NCI-H1092 treated with DMSO at 0.1 percent for 48 hours (cell line): Measurements from ENCODE around the gene TNIP3.

Experiments used
- DNase-seq: peaks from one replicate; lab custom pipeline; 2025; lab: John Stamatoyannopoulos, UW

Gene TNIP3

DNA sequence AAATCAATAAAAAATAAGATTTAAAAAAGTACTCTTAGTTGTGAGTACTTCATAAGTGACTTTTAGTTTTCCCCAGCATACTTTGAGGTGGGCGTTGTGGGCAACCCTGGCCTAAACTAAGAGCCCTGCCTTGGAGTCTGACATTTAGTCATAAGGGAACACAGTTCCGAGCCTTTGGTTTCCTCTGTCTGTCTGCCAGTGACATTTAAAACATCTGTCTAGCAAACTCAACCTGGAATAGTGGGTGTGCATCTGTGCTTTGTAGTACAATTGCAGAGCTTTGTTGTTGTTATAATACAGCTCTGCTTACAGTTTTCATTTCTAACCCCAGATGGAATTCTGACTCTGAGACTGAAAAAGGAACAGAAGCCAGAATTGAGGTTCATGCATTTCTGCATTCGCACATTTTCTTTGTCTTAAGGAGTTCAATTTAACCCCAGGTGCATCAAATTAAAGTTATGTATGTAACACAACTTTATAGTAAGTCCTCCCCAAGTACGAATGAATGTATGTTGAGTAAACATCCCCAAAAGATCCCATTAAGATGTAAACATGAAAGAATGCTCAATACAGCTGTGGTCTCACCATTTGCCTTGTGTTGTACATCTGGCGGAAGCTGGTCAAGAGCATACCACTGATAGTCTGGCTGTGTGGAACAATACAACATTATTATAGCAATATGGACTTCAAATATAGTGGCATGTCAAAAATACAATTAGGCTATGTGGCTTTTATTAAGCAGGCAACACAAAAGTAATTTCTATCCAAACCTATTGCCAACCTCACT lies 25.9 kb downstream of the TNIP3 start:
- no peak for DNase-seq

DNA sequence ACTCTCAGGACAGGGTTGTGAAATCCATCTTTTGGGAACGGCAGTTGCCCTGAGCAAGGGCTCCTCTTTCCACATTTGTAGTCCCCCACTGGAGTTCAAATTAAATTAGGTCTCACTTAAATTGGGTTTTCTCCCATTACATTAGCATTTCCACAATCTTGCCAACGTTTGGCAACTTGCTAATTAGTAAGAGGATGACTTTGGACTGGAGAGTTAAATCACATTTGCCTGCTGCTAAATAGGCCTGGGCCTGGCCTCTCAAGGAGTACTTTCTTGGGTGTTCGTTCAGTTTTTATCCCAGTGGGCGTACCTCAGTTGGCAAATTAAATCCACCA lies 33.8 kb downstream of the TNIP3 start:
- DNase-seq: no peak

- no peak for DNase-seq
Measured at GRCh38 chr4:121129606-121130325, 34.4 kb downstream of the TNIP3 start.

DNA sequence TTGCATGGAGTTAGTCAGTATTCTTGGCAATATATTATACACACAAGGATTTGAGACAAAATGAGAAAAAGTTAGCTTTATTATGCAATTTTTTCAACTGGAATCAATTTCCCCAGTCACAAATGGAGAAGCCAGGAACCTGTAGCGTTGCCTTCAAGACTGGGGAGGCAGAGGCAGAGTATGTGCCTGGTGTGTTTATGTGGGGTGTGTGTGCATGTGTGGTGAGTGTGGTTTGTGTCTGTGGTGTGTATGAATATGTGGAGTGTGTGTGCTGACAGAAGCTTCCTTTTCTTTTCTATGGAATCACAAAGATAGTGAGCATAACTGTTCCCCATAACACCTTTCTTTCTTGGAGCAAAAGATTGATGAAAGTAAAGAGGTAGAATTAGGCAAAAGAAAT lies 37.0 kb downstream of the TNIP3 start:
- no peak for DNase-seq

- DNase-seq: no peak
Measured at GRCh38 chr4:121126449-121127006, 37.6 kb downstream of the TNIP3 start.

- no peak for DNase-seq
Measured at GRCh38 chr4:121125498-121125885, 38.6 kb downstream of the TNIP3 start.

DNA sequence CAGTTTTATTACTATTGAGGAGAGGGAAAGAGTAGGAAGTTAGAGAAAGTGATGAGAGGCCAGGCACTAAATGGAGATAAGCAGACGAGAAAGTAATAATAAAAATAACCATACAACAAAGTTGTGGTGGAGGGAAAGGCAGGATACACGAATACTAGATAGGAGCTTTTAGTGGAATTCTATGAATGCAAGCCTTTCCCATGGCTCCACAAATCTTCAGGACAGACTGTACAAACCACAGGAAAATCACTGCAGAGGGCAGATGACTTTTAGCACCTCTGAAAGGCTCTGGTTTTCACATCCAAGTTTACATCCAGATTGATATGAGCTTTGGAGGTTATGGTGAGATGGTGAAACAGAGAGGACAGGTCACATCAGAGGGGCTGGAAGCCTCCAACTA lies 41.5 kb downstream of the TNIP3 start:
- DNase-seq: no peak

- no peak for DNase-seq
Measured at GRCh38 chr4:121119715-121120114, 44.4 kb downstream of the TNIP3 start.

GRCh38 chr4:121118344-121118743 lies 45.8 kb downstream of the TNIP3 start:
- DNase-seq: no peak

- DNase-seq: no peak
Measured at GRCh38 chr4:121114756-121115155, 49.4 kb downstream of the TNIP3 start.

- no peak for DNase-seq
Measured at GRCh38 chr4:121112530-121112929, 51.6 kb downstream of the TNIP3 start.

GRCh38 chr4:121108557-121108956 lies 55.6 kb downstream of the TNIP3 start:
- DNase-seq: peak; percentile 3

- DNase-seq: no peak
Measured at GRCh38 chr4:121107507-121107906, 56.6 kb downstream of the TNIP3 start.

- DNase-seq: no peak
Measured at GRCh38 chr4:121100093-121100775, 63.9 kb downstream of the TNIP3 start.

DNA sequence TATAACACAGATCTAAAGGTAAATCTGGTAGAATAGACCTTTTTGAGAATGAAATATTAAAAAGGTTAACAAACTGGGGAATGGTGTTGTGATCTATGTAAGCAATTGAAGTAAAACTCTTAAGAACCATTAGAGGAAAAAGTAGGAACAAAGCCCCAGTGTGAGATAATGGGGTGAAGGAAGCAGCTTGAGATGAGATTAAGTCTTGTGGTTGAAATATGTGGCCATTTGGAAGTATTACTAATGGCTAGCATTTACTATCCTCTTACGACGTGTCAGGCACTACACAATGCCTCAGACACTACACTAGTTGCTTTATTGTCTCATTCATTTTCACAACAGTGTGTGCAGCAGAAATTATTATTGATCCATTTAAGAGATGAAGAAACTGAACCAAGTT lies 65.9 kb downstream of the TNIP3 start:
- DNase-seq: no peak

DNA sequence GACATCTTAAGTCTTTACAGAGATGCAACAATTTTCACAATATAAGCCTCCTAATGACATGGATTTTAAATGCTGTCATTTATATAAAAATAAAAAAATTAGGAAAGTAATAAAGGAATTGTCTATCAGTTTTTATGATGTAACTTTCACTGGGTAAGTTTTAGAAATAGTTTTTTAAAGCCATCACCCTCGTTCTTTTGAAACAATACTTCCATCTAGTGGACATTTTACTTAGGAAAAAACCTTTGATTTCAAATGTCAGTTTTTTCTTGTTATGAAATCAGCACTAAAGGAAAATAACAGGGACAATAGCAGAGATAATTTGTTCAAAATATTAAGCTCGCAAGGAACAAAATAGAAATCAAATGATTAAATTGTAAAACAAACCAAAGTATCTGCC lies 67.5 kb downstream of the TNIP3 start:
- peak; percentile 5 for DNase-seq

DNA sequence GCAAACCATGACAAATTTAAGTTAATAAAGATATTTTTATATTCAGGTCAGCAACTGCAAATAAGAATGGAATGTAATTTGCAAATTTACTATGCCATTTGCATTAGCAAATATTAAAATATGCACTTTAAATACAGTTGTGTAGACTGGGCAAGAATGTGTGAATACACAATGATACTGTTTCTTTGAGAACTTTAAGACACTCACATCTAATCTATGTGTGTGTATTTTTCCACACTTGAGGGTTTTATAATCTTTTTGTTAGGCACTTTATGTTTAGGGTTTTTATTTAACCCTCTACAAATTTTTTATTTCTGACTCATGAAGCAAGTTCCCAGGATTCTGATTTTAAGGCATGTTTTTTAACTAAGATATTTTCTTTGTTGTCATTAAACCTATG lies 67.9 kb downstream of the TNIP3 start:
- DNase-seq: no peak

- no peak for DNase-seq
Measured at GRCh38 chr4:121094297-121094966, 69.7 kb downstream of the TNIP3 start.

- DNase-seq: no peak
Measured at GRCh38 chr4:121093261-121093660, 70.9 kb downstream of the TNIP3 start.

DNA sequence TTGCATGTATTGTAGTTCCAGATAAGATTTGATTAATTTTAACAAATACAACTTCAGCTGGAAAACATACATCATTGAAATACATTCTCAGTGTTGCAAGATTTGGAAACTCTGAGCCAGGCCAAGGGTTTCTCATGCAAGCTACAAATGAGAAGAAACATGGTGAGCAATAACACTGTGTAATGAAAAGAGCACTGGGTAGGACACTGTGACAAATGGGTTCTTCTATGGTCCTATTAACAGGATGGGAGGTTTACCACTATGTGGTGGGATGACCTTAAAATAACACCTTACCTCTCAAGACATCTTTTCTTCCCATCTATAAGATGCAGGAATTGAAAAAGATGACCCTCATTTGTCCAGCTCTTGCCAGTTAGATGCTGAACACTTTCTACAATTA lies 72.2 kb downstream of the TNIP3 start:
- no peak for DNase-seq

DNA sequence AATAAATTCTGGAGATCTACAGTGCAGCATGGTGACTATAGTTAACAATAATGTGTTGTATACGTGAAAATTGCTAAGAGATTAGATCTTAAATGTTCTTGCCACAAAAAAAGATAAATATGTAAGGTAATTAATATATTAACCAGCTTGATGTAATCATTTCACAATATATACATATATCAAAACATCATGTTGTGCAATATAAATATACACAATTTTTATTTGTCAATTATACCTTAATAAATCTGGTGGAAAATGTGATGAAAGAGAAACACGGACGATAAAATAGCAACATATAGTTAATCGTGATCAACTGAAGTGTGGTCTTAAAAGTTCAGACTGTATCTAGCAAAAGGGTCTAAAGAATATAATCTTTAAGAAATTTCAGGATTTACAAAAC lies 75.3 kb downstream of the TNIP3 start:
- DNase-seq: no peak
